ACHN (cell line): Measurements from ENCODE around the gene ZNF32.
A peak's percentile ranks its signal among the peaks of the same experiment; 100 is the strongest.

Experiments
- DNase-seq: peaks from one replicate; pipeline ENCODE4 v3.0.0-alpha.2; 2015
- in situ Hi-C: cut with HindIII; loops from 2 replicates; pipeline ENCODE4 v1.10.0; 2017; ENCODE audit warnings: low sequenced_read_pairs, low pct_ligation_motif_present, low pct_unique_long_range_greater_than_20kb

ZNF32 gene, protein sequence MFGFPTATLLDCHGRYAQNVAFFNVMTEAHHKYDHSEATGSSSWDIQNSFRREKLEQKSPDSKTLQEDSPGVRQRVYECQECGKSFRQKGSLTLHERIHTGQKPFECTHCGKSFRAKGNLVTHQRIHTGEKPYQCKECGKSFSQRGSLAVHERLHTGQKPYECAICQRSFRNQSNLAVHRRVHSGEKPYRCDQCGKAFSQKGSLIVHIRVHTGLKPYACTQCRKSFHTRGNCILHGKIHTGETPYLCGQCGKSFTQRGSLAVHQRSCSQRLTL

GRCh38 chr10:43648398-43649184 lies at the start of gene ZNF32:
TSS of gene ZNF32 (minus strand) at chr10:43648881. CDS start at chr10:43646133, 2,748 bp downstream.
- DNase-seq, result peak; percentile 82
- in situ Hi-C loops, result no loop called here

DNA sequence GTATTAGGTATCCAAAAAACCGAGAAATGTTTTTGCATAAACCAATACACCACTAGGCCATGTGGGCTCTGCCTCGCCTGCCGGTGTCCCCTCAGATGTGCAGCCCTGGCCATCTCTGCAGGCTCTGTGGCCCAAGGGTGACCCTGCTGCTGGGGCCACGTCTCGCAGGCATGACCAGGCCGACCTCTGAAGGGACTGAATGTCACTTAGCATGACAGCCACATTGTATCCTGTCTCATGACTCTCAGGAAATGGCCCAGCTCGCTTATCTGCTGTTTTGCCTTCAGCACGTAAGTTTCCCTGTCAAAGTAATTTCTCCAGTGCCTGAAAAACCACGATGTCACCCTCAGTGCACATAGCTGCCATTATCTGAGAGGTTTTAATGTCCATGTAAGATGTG lies 49.5 kb upstream of the ZNF32 start:
- no peak for DNase-seq
- in situ Hi-C loops, result no loop called here

DNA sequence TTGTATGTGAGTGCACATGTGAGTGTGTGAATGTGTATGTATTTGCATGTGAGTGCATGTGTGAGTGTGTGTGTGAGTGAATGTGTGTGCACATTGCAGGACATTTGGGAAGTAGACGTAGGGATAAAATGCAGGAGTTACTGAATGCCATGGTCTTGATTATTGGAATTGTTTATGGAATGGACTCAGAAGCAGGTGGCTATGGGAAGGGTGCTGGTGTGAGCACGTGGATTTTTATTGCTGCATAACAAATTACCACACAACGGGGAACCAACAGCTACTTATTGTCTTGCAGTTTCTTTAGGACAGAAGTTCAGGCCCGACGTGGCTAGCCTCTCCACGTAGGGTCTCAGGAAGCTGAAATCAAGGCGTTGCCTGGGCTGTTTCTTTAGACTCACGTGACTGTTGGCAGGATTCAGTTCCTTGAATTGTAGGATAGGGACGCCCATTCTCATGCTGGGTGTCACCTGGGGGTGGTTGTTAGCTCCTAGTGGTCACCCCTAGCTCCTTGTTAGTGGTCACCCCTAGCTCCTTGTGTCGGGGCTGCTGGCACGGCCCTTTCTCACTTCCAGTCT lies 48.3 kb upstream of the ZNF32 start:
- no peak for DNase-seq
- in situ Hi-C loops, result no loop called here

- DNase-seq, result no peak
- in situ Hi-C loops, result no loop called here
These were observed 47.0 kb upstream of the ZNF32 start for GRCh38 chr10:43695730-43696129.

DNA sequence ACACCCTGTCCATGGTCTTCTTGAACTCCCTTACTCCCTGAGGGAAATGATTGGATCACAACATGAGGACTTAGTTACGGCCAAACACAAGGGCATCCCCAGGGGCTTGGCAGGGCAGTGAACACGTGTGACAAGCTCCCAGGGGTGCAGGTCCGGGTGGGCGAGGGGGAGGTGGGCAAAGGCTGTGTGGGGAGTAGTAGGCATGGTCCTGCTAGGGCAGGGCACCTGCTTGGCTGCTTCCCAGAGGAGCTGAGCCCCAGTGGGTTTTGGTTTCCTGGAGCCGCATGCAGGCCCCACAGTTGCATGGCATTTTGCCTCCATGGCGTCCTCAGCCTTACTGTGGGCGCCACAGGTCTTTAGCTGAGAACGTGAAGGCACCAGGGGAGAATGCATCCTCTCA lies 46.6 kb upstream of the ZNF32 start:
- in situ Hi-C loops, result no loop called here
- no peak for DNase-seq

- DNase-seq, result no peak
- in situ Hi-C loops, result no loop called here
These were observed 45.8 kb upstream of the ZNF32 start for GRCh38 chr10:43694526-43694925.

- no peak for DNase-seq
- in situ Hi-C loops, result no loop called here
These were observed 44.9 kb upstream of the ZNF32 start for GRCh38 chr10:43693602-43694001.

- DNase-seq, result no peak
These were observed 43.6 kb upstream of the ZNF32 start for GRCh38 chr10:43692051-43692825.

GRCh38 chr10:43691485-43691884 lies 42.8 kb upstream of the ZNF32 start:
- in situ Hi-C loops, result no loop called here
- no peak for DNase-seq

More at GRCh38 chr10:43692051-43692825, 43.6 kb upstream of the ZNF32 start:
- in situ Hi-C loops, result no loop called here

DNA sequence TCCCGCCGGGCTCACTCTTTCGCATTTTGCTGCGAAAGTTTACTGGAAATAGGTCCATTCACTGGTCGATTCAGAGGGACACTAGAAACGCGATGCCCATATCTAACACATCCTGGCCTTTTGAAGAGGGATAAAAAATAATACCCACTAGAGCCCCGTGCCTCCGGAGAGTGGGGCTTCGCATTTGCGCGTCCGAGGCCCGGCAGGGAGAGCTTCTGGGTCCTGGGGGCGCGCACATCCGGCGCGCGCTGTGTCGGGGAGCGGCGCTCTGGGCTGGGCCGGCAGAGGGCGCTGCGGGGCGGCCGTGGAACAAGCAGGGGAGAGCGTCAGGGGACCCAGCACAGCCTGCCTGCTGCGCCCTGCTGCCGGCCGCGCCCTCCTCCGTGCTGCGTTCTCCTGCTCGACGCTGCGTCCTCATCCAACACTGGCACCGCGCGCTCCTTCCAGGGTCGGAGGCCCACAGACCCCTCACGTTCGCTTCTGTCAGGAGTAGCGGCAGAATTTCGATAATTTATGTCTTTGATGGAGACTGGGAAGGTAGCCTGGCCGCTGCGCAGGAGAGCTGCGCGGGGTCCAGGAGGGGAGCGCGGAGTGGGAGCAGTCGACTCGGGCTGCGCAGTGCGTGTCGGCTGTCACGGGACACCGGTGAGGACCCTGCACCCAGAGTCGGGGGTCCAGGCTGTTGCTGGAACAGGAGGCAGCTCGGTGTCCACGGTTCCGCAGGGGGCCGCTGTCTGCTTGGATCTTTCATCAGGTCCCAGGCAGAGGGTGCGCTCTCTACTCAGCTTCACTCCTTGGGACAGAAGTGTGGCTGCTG lies 41.5 kb upstream of the ZNF32 start:
- peak; percentile 68 for DNase-seq
- in situ Hi-C loops, result no loop called here

DNA sequence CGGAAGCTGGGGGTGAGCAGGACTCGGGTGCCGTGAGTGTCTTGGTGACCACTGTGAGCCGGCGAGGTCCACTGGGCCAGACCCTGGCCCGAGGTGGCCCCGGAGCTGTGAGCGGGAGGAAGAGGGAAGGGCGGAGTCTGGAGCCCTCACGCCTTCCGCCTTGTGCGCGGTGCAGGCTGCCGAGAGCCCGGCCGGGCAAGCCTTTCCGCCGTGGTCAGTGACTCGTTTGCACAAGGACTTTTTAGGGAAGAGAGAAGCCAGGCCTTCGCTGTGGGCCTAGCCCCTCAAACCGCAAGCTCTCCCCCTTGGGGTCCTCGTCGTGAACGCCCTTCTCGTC lies 40.9 kb upstream of the ZNF32 start:
- in situ Hi-C loops, result no loop called here
- DNase-seq, result no peak

- DNase-seq, result no peak
- in situ Hi-C loops, result no loop called here
These were observed 40.4 kb upstream of the ZNF32 start for GRCh38 chr10:43689007-43689491.

DNA sequence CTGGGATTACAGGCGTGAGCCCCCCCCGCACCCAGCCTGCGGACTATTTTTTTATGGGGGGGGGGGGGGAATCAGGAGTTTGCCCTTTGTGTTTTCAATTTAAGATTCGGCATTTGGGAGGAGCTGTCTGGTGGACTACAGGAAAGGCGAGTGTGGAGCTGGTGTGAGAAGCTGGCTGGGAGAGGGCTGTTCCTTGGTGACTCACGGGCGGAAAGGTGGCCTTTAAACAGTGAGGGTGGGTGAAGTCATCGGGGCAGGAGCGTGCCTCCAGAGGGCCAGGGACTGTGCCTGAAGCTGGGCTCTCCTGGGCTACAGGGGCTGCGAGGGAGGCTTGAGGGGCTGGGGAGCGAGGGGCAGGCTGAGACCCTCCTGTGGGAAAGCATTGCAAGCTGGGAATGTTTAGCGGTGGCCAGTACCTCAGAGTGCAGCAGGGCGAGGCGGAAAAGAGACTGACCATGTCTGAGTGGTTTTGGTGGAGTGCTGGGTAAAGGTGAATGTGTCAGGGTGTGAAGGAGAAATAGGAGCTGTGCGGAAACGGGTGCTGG lies 39.7 kb upstream of the ZNF32 start:
- in situ Hi-C loops, result no loop called here
- DNase-seq, result no peak

DNA sequence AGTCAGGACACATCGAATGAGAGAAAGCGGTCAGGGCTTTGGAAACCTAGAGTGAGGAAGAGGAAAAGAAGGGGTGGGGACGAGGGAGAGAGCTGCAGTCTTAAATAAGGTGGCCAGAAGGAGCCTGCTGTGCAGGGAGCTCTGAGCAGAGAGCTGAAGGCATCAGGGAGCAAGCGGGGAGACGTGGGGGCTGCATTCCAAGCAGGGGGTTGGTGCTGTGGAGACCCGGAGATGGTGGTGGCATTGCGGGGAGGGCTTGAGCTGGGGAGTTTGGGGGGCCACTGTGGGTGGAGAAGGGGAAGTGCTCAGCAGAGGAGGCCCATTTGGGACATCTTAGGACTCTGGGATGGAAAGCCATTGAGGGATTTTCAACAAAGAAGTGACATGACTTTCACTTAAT lies 38.7 kb upstream of the ZNF32 start:
- DNase-seq, result no peak
- in situ Hi-C loops, result no loop called here

DNA sequence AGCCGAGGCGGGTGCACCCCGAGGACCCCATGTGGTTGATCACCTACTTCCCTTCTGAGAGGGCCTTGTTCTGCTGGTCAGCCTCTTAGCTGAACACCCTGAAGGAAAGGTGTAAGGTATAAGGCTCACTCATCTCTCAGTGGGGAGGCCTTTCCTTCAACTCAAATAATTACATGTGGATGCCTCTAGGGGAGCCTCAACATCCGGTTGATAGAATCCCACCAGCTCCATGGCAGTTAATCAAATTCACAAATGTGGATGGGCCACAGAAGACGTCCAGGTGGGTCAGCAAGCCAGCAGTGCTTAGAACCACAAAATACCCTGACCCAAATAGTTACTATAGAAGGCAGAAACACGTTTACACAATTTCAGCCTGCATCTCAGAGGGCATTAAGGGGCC lies 37.7 kb upstream of the ZNF32 start:
- in situ Hi-C loops, result no loop called here
- DNase-seq, result no peak

GRCh38 chr10:43685744-43686143 lies 37.1 kb upstream of the ZNF32 start:
- DNase-seq, result no peak
- in situ Hi-C loops, result no loop called here

DNA sequence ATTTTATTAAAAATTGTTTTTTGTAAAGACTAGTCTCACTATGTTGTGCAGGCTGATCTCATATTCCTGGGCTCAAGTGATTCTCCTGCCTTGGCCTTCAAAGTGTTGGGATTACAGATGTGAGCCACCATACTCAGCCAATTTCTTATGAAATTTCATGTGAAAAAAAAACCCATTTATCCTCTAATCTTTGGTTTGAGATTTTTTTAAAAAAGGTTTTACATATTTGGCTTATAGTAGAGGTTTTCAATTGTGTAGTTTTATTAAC lies 35.5 kb upstream of the ZNF32 start:
- DNase-seq, result no peak
- in situ Hi-C loops, result no loop called here
